Left renal cortex interstitium (tissue), 4 donors: Measurements from ENCODE around the gene SLC35F3. TPM values are rescaled to one million over a fixed set of nuclear protein-coding genes. Genes with fewer than 3 reads are reported as not detected.

ENCODE experiments used
- DNase-seq, 4 donors: peaks; one replicate each; pipeline ENCODE4 v3.0.0-alpha.2; 2013; ENCODE audit warnings: low read depth in 4 of 4, low spot score in 2 of 4, missing footprints in 1 of 4
- polyA plus RNA-seq, 4 donors: library from polyadenylated mRNA; unstranded; fragments of 120-200 nt; gene quantifications; one replicate each; pipeline ENCODE4 v1.2.1, GENCODE V29; 2013; ENCODE audit not compliant: insufficient read length in 4 of 4

SLC35F3 gene
- polyA plus RNA-seq, 4 donors, result 0.58 to 0.74 (median 0.66) TPM

DNA sequence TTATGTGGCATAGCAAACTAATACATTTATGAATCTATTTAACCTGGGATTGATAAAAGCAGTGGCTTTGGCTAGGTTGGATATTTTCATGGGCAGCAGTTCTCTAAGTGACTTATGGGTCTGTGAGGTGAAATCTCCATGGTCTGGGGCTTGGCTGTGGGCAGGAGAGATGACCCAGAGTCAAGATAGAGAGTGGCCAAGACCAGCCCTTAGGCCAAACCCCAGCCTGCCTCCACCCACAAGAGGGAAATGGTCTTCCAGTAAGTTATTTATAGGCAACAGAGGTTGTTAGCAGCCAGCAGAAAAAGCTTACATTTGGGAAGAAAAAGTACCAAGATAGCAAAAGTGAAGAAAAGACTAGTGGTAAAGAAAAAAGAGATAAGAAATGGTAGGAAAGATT is 61.4 kb downstream of the SLC35F3 start:
- DNase-seq, result no peak

DNA sequence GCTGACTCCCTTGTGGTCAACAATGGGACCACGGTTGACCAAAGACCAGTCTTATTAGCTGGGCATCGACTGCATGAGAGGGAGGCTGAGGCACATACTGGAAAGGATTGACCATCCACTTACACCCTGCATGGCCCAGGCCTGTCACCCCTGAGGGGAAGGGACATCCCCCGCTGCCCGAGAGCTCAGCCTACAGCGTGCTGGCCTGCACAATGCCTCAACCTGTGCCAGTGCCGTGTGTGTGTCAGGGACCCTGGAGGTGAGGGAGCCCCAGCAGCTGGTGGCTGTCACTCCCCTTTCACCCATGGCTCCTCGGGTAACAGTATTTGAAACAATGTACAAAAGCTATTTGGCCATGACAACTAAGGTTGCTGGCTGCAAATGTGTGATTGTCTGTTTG is 67.3 kb downstream of the SLC35F3 start:
- no peak for DNase-seq

- DNase-seq, result no peak
Measured at GRCh38 chr1:233972563-233972950, 68.1 kb downstream of the SLC35F3 start.

DNA sequence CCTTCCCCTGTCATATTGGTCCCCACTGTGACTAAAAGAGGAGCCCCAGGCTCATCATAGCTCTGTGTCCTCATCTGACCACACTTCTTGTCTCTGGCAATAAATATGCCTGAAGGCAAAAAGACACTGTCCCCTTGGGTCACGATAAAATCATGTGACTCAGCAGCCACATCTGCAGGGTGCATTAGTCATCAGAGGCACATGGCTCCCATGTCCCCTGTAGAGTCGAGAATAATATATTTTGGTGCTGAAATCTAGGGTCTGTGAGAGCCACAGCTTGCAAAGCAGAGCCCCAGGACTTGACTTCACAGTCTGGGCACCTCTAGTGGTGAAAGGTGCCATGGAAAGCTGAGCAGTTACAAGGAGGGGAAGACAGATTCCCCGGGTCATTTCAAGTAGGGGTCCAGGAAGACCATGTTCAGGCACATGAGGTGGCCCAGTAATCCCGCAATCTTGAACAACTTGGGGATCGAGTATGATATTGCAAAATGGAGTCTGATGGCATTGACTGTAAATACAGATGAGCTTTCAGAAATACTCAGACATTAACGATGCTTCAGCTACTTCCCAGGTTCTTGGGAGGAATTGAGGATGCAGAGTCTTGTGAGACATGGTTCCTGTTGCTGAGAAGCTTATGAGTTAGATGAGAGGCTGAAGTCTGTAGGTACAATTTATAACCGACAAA is 68.6 kb downstream of the SLC35F3 start:
- DNase-seq, result no peak

GRCh38 chr1:233975486-233975885 is 71.0 kb downstream of the SLC35F3 start:
- no peak for DNase-seq

GRCh38 chr1:233981042-233981675 is 76.7 kb downstream of the SLC35F3 start:
- no peak for DNase-seq

DNA sequence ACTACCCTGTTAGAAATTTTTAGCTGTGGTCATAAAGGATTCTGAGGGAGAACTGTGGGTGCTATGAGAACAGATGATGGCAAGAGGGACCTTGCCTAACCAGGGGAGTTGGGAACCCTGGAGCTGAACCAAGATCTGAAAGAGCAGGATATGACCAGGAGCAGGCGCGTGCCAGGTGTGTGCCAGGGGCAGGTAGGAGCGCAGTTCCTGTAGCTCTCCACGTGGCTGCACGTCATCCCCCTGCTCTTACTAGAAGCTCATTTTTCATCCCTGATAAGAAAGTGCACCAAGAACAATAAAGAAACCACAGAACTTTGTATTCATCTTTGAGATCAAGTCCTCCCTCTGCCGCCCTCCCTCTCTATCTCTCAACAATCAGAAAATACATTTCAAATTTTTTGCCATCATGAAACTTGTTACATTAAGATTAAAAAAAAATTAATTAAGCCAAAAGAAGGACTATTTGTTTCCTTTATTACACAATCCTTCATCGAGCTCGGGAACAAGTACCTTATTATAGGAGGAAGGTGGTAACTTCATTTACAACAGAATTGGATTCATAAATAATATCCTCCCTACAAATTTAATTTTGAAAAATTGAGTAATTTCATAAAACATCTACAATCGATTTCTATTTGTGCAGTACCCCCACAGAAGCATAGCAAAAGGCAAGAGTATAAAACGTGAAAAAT is 78.5 kb downstream of the SLC35F3 start:
- DNase-seq, result no peak

DNA sequence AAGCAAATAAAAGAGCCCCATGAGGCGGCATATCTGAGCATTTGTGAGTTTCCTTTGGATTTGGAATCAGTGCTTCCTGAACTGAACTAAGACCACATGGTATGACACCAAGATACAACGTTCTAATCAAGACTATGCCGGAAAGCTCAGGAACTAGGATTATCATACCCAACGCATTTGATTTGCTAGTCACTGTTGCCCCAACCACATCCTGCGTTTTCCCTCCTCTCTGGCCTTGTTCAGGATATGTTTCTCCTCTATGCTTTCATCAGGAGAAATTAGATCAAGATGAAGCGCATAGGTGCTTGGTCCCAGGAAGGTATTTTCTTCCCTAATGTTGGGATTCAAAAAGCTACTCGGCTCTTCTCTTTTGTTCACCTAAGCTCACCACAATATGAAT is 79.3 kb downstream of the SLC35F3 start:
- no peak for DNase-seq

GRCh38 chr1:233988963-233989696 is 84.7 kb downstream of the SLC35F3 start:
- DNase-seq, result no peak

GRCh38 chr1:233990486-233990885 is 86.0 kb downstream of the SLC35F3 start:
- no peak for DNase-seq

GRCh38 chr1:233993651-233994050 is 89.2 kb downstream of the SLC35F3 start:
- DNase-seq, result no peak

GRCh38 chr1:233994112-233994511 is 89.6 kb downstream of the SLC35F3 start:
- DNase-seq, result no peak

DNA sequence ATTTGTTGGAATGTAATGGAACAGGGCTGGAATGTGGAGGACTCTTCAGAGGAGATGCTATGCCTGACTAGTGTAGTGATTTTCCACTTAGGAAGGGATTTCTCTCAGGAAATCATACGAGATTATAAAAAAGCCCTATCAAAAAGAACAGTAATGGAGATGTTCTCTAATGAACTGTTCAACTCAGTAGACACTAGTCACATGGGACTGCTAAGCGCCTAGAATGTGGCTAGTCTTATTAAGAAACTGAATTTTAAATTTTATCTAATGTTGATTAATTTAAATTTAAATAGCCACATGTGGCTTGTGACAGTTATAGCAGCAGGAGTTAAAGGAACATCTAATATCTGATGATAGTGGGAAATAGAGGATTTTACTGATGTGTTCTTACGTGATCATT is 94.0 kb downstream of the SLC35F3 start:
- no peak for DNase-seq

GRCh38 chr1:233998891-233999290 is 94.4 kb downstream of the SLC35F3 start:
- DNase-seq, result no peak

DNA sequence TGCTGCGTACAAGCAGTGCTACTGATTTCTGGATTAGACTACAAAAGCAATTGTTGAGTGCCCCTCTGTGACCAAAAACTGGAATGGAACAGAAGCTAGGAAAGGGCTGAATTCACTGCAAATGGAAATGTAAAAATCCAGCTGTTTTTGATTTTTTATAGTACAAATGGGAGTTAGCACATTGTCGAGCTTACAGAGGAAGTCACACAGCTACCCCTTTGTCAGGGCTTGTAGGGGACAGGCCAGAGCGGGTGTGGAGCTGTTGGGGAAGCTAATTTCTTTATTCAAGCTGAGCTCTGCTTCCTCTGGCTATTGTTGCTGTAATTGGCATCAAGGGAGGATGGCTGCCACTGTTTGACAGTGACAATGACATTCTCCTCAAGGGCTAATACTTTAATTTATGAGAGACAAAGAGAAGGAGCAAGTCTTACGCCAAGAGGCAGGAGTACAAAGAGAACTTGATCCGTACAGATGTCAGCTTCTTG is 96.1 kb downstream of the SLC35F3 start:
- DNase-seq, result no peak

DNA sequence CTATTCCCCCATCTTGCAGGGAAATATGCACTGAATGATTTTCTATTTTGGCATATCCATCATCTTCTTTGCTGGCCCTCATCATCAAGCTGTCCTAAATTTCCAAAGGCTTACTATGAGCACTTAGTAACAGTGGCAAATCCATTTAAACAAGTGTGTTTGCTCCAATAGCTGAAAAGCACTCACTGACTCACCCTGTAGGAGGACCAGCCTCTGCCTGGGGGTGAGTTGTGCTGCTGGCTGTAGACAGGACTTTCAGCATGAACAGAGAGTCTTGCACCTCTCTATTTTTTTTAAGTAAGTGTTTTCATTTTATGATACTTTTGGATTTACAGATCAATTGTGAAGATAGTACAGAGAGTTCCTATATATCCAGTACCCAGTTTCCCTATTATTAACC is 97.3 kb downstream of the SLC35F3 start:
- no peak for DNase-seq

DNA sequence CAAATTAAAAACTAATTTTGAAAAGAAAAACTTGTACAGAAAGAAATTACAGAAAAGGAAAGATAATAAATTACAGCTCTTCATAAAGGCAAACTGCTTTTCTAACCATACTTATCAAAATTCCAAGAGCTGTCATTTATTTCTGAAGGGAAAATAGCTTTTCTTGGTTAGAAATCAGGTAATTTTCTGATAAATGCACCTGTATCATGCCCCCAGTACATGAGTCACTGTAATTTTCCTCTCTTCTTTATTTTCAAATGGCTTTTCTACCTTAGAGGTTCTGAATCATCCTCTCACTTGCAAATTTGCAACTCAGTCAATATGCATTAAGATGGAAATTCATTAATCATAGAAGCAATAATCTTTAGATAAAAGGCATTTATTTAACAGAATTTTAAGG is 100.1 kb downstream of the SLC35F3 start:
- no peak for DNase-seq

- DNase-seq, result no peak
Measured at GRCh38 chr1:234007684-234008083, 103.2 kb downstream of the SLC35F3 start.

DNA sequence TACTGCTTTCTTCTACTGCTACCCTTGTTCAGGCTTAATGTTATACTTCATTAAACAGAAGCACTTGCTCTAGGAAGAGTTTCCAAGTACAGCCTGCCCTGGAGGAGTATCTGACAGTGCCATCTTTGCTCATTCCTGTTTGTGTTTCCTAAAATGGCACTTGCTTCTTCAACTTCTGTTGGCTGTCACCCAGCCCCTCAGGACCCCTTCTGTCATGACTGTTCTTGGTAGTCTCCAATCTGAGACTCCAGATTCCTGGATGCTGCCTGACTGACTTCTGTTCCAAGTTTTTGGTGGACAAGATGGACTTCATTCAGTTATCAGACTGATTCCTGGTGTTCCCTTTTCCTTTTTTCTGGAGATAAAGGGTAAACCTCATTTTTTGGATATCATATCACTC is 104.1 kb downstream of the SLC35F3 start:
- DNase-seq, result no peak

- DNase-seq, result no peak
Measured at GRCh38 chr1:234009668-234010067, 105.2 kb downstream of the SLC35F3 start.

- no peak for DNase-seq
Measured at GRCh38 chr1:234014208-234014607, 109.7 kb downstream of the SLC35F3 start.
